ENCODE data around the gene DCUN1D1.

DCUN1D1 gene

DNA sequence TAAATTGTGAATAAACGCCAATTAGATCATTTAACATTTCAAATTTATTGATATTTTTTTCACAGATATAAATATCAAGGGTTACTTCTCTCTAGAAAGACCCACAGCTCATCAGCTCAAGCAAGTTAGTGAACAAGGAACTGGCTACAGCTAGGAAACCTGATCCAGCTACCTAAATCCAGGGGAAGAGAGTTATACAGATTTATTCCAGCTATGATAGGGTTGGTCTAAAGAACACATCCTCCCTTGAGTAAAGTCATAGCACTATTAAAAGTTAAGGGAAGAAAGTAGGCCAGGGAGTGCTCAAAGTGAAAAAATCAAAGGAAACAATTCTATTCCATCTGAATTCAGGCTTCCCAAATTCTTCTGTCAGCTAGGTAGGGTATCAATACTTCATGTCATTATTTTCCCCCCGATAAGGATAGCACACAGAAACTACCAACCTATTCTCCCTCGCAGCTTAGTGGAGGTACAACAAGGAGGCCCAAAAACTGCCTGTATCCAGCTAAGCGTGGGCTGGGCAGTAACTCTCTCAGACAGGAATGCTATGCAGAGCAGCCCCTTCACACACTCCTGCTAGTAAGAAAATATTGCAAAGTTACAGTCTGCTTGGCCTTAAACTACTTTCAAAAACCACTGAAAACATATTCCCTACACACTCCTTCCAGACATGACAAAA lies 44.0 kb downstream of the DCUN1D1 start:
- H3K27ac ChIP-seq (ENCODE audit: low read depth, low read length, severe bottlenecking) = no peak overlapping the region
- no peaks in the 10 kb centered on the region for H3K9me3 ChIP-seq (ENCODE audit: control insufficient read depth, low read length)
- 73 to 89% methylated on average over 3 of the region's 4 CpGs for WGBS, 2 experiments (ENCODE audit: insufficient coverage in 2 of 2)
- peaks cover 3% of the 10 kb centered on the region for H3K36me3 ChIP-seq (ENCODE audit: control insufficient read depth, insufficient read depth, low read length)
- peaks cover 11% of the 10 kb centered on the region for H3K4me1 ChIP-seq (ENCODE audit: control insufficient read depth, insufficient read depth, low read length, poor library complexity, severe bottlenecking)
- H3K4me3 ChIP-seq (ENCODE audit: extremely low read depth, insufficient read depth, low read length, poor library complexity, severe bottlenecking) = no peak overlapping the region

DNA sequence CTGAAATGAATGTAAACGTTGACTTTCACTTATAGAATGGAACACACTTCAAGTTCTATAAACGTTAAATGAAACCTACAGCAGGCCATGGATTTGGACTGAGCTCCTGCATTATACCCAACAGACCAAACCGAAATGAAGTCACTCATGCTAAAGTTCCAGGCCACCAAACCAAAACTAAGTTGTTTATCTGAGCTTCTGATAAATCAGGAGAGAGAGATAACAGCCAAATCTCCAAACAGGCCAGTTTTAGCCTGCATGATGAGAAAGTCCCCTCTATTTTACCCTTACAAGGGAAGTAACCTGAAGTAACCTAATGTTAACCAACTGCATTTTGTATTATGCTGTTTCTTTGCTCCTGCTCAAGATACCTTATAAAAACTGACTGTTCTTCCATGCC lies 44.5 kb downstream of the DCUN1D1 start:
- H3K4me1 ChIP-seq (ENCODE audit: control insufficient read depth, insufficient read depth, low read length, poor library complexity, severe bottlenecking) = peaks cover 11% of the 10 kb centered on the region
- 67 to 80% methylated on average over 1 to 2 of the region's 3 CpGs for WGBS, 2 experiments (ENCODE audit: insufficient coverage in 2 of 2)
- H3K36me3 ChIP-seq (ENCODE audit: control insufficient read depth, insufficient read depth, low read length) = peaks cover 3% of the 10 kb centered on the region

DNA sequence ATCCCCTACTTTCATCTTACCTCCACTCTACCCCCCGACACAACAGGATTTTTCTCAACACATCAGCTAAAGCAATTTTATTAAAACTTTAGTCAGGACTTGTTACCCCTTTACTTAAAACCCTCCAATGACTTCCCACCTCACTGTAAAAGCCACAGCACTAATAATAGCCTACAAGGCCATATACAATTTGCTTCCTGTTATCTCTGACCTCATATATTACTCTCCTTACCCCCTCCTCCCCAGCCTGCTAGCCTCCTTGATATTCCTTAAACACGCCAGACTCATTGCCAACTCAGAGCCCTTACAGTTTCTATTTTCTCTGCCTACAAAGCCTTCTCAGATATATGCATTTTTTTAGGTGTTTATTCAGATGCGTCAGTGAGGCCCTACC lies 54.4 kb downstream of the DCUN1D1 start:
- Histone ChIP-seq H3K9me3 (ENCODE audit: control insufficient read depth, low read length) (no peaks in the 10 kb centered on the region), H3K36me3 (ENCODE audit: control insufficient read depth, insufficient read depth, low read length) (no peaks in the 10 kb centered on the region), H3K4me3 (ENCODE audit: extremely low read depth, insufficient read depth, low read length, poor library complexity, severe bottlenecking) (no peak overlapping the region), H3K4me1 (ENCODE audit: control insufficient read depth, insufficient read depth, low read length, poor library complexity, severe bottlenecking) (peaks cover under 1% of the 10 kb centered on the region), H3K27ac (ENCODE audit: low read depth, low read length, severe bottlenecking) (no peak overlapping the region)
- 93 to 100% methylated on average over 2 to 3 of the region's 3 CpGs for WGBS, 2 experiments (ENCODE audit: insufficient coverage in 2 of 2)

More for the DNA sequence above, 44.5 kb downstream of the DCUN1D1 start:
- H3K9me3 ChIP-seq (ENCODE audit: control insufficient read depth, low read length) = no peaks in the 10 kb centered on the region
- no peak overlapping the region for H3K4me3 ChIP-seq (ENCODE audit: extremely low read depth, insufficient read depth, low read length, poor library complexity, severe bottlenecking)
- H3K27ac ChIP-seq (ENCODE audit: low read depth, low read length, severe bottlenecking) = no peak overlapping the region

DNA sequence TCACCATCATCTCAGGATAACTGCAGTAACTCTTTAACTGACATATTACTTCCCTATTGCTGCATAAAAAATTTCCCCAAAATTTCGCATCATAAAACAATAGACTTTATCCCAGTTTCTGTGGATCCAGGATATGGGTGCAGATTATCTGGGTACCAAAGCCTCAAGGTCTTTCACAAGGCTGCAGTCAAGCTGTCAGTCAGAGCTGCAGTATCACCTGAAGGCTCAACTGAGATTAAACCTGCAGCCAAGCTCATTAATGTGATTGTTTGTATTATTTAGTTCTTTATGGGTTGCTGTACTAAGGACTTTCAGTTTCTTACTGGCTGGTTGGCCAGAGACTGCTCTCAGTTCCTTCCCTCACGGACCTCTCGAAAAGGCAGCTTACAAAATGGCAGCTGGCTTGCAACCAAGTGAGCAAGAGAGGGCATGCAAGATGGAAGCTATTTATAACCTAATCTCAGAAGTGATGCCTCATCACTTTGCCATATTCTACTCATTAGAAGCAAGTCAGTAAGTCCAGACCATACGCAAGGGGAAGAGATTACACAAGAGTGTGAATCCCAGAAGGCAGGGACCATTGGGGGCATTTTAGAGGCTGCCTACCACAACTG lies 54.9 kb downstream of the DCUN1D1 start:
- Histone ChIP-seq H3K27ac (ENCODE audit: low read depth, low read length, severe bottlenecking) (no peak overlapping the region), H3K36me3 (ENCODE audit: control insufficient read depth, insufficient read depth, low read length) (no peaks in the 10 kb centered on the region), H3K4me1 (ENCODE audit: control insufficient read depth, insufficient read depth, low read length, poor library complexity, severe bottlenecking) (peaks cover 5% of the 10 kb centered on the region), H3K9me3 (ENCODE audit: control insufficient read depth, low read length) (no peaks in the 10 kb centered on the region), H3K4me3 (ENCODE audit: extremely low read depth, insufficient read depth, low read length, poor library complexity, severe bottlenecking) (no peak overlapping the region)
- WGBS, 2 experiments (ENCODE audit: insufficient coverage in 2 of 2) = 95 to 100% methylated on average over 1 to 3 of the region's 4 CpGs

DNA sequence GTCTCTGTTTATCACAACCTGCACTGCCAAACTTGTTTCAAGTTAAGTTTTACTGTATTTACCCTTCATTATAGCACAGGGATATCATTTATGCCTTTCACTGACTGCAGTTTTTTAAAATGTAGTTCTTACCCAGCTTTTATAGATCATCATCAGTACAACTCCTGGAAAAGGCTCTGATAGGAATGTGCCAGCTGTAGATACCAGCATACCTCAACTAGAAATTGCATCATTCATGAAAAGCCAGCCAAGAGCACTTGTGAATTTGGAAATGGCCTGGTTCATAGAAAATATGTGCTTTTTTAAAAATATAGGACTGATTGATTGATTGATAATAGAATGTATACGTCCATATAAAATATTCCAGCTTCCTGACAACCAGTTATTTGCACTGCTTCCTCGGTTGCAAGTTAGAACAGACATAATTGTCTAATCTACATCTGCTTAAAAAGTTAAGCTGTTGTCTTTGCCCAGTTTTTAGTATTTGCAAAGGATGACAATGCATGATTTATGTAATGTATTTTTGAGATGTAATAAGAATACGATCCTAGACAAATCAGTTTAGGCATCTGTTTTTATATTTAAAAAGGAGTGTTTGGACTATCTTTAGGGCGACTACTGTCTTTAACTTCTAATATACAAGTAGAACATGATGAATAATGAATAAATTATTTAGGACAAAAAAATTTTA lies 58.5 kb downstream of the DCUN1D1 start:
- no peak overlapping the region for H3K27ac ChIP-seq (ENCODE audit: low read depth, low read length, severe bottlenecking)
- H3K4me1 ChIP-seq (ENCODE audit: control insufficient read depth, insufficient read depth, low read length, poor library complexity, severe bottlenecking) = peaks cover 10% of the 10 kb centered on the region
- WGBS, 2 experiments (ENCODE audit: insufficient coverage in 2 of 2) = no CpG with 5 or more reads among the region's 4 CpGs
- H3K9me3 ChIP-seq (ENCODE audit: control insufficient read depth, low read length) = no peaks in the 10 kb centered on the region
- H3K4me3 ChIP-seq (ENCODE audit: extremely low read depth, insufficient read depth, low read length, poor library complexity, severe bottlenecking) = no peak overlapping the region
- H3K36me3 ChIP-seq (ENCODE audit: control insufficient read depth, insufficient read depth, low read length) = peaks cover 3% of the 10 kb centered on the region

DNA sequence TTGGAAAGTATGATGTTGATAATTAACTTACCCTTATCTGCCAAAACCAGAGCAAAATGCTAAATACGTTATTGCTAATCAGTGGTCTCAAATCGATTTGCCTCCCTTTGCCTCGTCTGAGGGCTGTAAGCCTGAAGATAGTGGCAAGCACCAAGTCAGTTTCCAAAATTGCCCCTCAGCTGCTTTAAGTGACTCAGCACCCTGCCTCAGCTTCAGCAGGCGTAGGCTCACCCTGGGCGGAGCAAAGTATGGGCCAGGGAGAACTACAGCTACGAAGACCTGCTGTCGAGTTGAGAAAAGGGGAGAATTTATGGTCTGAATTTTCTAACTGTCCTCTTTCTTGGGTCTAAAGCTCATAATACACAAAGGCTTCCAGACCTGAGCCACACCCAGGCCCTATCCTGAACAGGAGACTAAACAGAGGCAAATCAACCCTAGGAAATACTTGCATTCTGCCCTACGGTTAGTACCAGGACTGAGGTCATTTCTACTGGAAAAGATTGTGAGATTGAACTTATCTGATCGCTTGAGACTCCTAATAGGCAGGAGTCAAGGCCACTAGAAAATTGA lies 59.7 kb downstream of the DCUN1D1 start:
- Histone ChIP-seq H3K4me1 (ENCODE audit: control insufficient read depth, insufficient read depth, low read length, poor library complexity, severe bottlenecking) (peaks cover 10% of the 10 kb centered on the region), H3K9me3 (ENCODE audit: control insufficient read depth, low read length) (no peaks in the 10 kb centered on the region), H3K27ac (ENCODE audit: low read depth, low read length, severe bottlenecking) (peak overlapping the region; percentile 73), H3K4me3 (ENCODE audit: extremely low read depth, insufficient read depth, low read length, poor library complexity, severe bottlenecking) (no peak overlapping the region), H3K36me3 (ENCODE audit: control insufficient read depth, insufficient read depth, low read length) (peaks cover 3% of the 10 kb centered on the region)
- 60 to 62% methylated on average over 3 to 4 of the region's 9 CpGs for WGBS, 2 experiments (ENCODE audit: insufficient coverage in 2 of 2)

DNA sequence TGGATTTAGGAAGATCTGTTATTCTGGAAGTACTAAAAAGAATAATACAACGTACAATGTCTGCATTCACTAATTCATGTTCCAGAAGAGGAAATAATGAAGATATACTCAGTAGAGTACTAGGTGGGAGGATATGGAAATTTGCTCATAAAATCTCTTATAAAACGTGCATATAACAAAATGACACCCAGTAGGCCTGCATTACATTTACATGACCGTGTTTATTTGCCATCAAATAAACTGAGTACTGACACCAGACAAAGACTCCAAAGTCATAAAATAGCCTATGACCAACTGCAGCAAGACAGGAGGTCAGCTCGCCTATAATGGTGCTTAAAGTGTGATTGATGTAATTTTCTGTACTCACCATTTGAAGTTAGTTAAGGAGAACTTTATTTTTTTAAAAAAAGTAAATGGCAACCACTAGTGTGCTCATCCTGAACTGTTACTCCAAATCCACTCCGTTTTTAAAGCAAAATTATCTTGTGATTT lies 60.4 kb downstream of the DCUN1D1 start:
- Histone ChIP-seq H3K9me3 (ENCODE audit: control insufficient read depth, low read length) (no peaks in the 10 kb centered on the region), H3K4me3 (ENCODE audit: extremely low read depth, insufficient read depth, low read length, poor library complexity, severe bottlenecking) (no peak overlapping the region), H3K36me3 (ENCODE audit: control insufficient read depth, insufficient read depth, low read length) (peaks cover 3% of the 10 kb centered on the region), H3K27ac (ENCODE audit: low read depth, low read length, severe bottlenecking) (peak overlapping the region; percentile 73), H3K4me1 (ENCODE audit: control insufficient read depth, insufficient read depth, low read length, poor library complexity, severe bottlenecking) (peaks cover 10% of the 10 kb centered on the region)
- 64 to 100% methylated on average over 1 to 3 of the region's 5 CpGs for WGBS, 2 experiments (ENCODE audit: insufficient coverage in 2 of 2)

DNA sequence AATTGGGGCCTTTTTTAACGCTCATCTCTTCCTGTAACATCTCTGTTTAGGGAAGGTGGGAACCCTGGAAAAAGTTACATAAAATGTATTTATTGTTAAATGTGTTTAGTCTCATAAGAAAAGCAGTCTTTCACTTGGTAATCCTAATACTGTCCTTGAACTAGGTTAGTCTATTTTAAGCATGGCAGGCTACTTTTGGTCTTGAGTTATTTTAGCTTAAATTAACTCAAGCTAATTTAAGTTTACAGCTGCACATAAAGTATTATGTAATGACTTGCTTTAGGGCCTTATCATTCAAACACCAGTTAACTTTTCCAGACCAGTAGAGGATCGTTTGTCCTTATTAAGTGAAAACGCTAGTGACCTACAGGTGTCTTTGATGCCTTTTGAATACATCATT lies 63.2 kb downstream of the DCUN1D1 start:
- Histone ChIP-seq H3K9me3 (ENCODE audit: control insufficient read depth, low read length) (no peaks in the 10 kb centered on the region), H3K27ac (ENCODE audit: low read depth, low read length, severe bottlenecking) (no peak overlapping the region), H3K4me1 (ENCODE audit: control insufficient read depth, insufficient read depth, low read length, poor library complexity, severe bottlenecking) (peaks cover 12% of the 10 kb centered on the region), H3K36me3 (ENCODE audit: control insufficient read depth, insufficient read depth, low read length) (peaks cover 5% of the 10 kb centered on the region), H3K4me3 (ENCODE audit: extremely low read depth, insufficient read depth, low read length, poor library complexity, severe bottlenecking) (no peak overlapping the region)
- WGBS, 2 experiments (ENCODE audit: insufficient coverage in 2 of 2) = 100% methylated on average over 1 of the region's 3 CpGs; no CpG with 5 or more reads in 1 of the 2 experiments

DNA sequence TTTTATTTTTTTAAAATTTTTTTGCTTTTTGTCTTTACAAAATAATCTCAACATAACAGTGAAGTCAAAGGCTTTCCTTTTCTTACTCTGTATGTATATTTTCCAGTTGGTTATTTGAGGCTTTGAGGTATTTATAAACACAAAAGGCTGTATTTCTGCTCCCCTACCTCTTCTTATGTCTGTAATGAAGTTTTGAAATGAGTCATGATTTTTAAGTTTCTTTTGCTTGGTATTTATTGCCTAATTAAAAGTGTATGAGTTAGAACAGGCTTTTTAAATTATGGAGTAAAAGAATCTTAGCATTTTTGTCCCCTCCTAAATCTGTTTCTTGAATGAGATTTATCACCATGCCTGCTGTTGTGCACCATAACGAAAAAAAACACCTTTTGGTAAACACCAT lies 66.0 kb downstream of the DCUN1D1 start:
- WGBS, 2 experiments (ENCODE audit: insufficient coverage in 2 of 2) = no CpG with 5 or more reads among the region's 1 CpG
- Histone ChIP-seq H3K4me3 (ENCODE audit: extremely low read depth, insufficient read depth, low read length, poor library complexity, severe bottlenecking) (no peak overlapping the region), H3K4me1 (ENCODE audit: control insufficient read depth, insufficient read depth, low read length, poor library complexity, severe bottlenecking) (peaks cover 6% of the 10 kb centered on the region), H3K27ac (ENCODE audit: low read depth, low read length, severe bottlenecking) (no peak overlapping the region), H3K36me3 (ENCODE audit: control insufficient read depth, insufficient read depth, low read length) (peaks cover 5% of the 10 kb centered on the region), H3K9me3 (ENCODE audit: control insufficient read depth, low read length) (no peaks in the 10 kb centered on the region)

DNA sequence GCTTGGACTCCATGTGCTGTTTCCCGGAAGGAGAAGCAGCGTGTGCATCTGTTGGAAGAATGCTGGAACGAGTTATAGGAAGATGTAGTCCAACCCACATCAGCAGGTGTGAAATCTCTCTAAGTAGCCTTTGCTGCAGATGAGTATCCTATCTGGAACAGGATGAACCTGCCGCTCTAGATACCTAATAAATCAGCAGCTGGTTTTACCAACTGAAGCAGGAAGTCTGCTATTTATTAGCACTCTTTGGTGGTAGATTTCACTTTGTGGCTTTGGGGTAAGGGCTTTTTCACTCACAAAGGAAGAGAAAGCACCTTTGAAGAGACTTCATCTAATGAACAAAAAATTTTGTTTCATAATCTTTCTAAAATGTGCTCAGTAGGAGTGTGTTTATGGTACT lies 66.4 kb downstream of the DCUN1D1 start:
- Histone ChIP-seq H3K4me3 (ENCODE audit: extremely low read depth, insufficient read depth, low read length, poor library complexity, severe bottlenecking) (no peak overlapping the region), H3K27ac (ENCODE audit: low read depth, low read length, severe bottlenecking) (no peak overlapping the region), H3K4me1 (ENCODE audit: control insufficient read depth, insufficient read depth, low read length, poor library complexity, severe bottlenecking) (peaks cover 6% of the 10 kb centered on the region), H3K9me3 (ENCODE audit: control insufficient read depth, low read length) (no peaks in the 10 kb centered on the region), H3K36me3 (ENCODE audit: control insufficient read depth, insufficient read depth, low read length) (peaks cover 5% of the 10 kb centered on the region)
- WGBS, 2 experiments (ENCODE audit: insufficient coverage in 2 of 2) = 90 to 100% methylated on average over 3 to 4 of the region's 4 CpGs
